GM18511 (cell line): ENCODE data around the gene CDC5L.
"Not testable (repeated sequence)": the region's sequence is repeated elsewhere in the genome, so short reads cannot be mapped to it uniquely, and the experiment has no call there.

Experiments
- ATAC-seq: cut with Tn5 transposase; IDR thresholded peaks from one replicate; pipeline ENCODE4 v1.9.1; 2021; ENCODE audit warnings: mild to moderate bottlenecking, moderate library complexity; ENCODE audit not compliant: unreplicated experiment

The CDC5L gene

DNA sequence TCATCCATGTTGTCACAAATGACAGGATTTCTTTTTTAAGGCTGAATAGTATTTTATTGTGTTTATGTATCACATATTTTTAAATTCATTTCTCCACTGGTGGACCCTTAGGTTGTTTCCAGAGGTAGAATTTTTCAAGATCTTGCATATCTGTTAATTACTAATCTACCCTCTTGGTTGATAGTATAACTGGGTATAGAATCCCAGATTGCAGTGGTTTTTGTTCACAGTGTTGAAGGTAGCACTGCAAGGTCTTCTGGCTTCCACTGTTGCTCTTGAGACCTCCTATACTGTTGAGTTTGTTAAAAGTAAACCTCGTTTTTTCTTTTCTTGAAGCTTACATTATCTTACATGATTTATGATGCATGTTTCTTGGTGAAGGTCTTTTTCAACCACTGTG lies 22.9 kb downstream of the CDC5L start:
- ATAC-seq, result no peak

DNA sequence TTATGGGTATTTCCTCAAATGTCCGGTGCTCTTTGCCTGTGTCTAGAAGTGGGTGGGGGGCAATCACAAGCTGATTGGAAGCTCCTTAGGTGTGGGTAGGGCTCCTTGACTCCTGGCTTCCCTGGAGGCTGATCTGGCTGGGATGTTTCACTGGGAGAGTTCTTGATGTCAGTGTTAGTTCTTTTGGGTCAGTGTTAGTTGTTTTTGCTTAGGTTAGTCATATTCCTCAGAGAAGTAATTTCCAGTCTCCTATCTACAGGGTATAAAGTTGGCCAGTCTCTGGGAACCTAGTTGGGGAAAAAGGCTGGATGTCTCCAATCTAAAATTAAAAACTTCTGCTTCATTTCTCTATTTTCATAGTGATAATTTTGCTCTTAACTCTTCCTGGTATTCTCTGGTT lies 23.6 kb downstream of the CDC5L start:
- ATAC-seq, result no peak

DNA sequence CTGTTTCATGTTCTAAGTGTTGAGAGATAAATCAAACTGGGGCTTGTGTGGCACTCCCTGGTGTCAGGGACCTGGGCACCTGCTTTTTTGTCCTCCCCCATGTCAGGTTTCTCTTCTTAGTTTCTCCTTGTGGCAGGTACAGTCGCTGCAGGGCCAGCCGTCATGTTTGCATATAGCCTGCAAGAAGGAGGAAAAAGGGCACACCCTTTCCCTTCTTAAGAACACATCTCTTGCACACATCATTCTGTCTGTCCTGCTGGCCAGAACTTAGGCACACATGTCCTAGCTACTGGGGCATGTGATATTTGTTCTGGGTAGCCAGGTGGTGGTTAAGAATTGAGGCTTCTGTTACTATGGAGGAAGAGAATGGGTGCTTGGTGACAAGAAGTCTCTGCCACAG lies 27.9 kb downstream of the CDC5L start:
- no peak for ATAC-seq

DNA sequence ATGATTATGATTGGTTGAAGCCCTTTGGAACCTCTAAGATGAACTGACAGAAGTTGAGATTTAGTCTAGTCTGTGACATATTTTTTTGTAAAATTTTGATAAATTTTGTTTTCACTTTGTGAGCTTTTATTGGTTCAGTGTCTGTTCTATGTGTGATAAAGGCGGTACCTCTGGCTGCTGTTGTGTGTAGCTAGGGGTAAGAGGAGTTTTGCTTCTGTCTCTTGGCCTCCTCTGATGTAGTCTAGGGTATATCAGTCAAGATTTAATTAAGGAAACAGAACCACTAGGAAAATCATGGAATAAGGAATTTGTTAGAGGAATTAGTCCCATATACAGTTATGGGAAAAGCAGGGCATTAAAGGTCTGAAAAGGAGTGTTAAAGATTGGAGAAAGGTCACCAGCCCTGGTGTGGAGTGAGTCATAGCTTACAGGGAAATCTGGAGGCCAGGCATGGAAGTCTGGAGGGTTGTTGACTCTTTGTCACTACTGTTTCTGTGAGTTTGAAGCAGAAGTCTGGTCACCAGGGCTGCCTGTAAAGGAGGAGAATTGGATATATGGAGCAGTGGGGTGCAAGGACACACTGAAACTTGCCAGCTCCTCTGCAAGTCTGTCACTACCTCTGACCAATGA lies 28.5 kb downstream of the CDC5L start:
- ATAC-seq, result no peak

DNA sequence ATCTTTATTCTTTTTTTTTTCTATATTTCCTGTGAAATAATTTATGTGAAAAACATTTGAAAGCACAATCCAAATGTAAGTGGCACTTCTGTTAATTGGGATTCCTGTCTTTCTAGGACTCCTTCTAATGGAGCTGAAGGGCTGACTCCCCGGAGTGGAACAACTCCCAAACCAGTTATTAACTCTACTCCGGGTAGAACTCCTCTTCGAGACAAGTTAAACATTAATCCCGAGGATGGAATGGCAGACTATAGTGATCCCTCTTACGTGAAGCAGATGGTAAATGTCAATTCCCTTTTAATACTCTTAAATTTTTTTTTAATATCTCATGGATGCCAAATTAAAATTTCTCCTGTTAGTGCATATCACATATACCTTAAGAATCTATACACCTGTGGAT lies 35.0 kb downstream of the CDC5L start:
- ATAC-seq, result no peak

- ATAC-seq, result no peak
Measured at GRCh38 chr6:44423306-44423705, 35.8 kb downstream of the CDC5L start.

- no peak for ATAC-seq
Measured at GRCh38 chr6:44425951-44426350, 38.4 kb downstream of the CDC5L start.

DNA sequence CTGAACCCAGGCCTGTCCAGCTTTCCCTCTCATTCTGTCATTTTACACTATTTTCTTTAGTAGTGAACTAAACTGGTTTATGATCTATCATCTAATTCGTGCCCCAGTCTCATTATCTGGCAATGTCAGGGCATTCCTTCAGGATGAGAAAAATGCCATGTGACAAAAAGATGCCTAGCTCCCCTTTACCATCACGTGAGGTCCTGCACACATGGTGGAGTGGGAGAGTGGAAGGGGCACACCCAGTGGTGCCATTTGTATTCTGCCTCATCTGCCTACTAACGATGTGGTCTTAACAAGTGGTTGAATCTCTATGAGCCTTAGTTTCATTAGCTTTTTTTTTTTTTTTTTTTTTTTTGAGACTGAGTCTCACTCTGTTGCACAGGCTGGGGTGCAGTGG lies 41.2 kb downstream of the CDC5L start:
- no peak for ATAC-seq

DNA sequence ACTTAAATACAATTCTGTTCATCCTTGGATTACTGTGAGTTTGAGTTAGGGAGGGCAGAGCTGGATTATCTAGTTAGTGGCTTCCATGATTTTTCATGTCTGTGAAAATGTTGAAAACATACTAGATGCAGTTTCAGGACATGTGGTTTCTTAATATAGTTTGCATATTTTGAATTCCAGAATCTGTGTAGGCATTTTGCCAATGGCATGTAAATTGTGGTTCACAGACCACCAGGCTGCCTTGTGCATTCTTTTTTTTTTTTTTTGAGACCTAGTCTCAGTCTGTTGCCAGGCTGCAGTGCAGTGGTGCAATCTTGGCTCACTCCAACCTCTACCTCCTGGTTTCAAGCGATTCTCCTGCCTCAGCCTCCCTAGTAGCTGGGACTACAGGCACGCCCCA lies 42.8 kb downstream of the CDC5L start:
- ATAC-seq, result no peak

DNA sequence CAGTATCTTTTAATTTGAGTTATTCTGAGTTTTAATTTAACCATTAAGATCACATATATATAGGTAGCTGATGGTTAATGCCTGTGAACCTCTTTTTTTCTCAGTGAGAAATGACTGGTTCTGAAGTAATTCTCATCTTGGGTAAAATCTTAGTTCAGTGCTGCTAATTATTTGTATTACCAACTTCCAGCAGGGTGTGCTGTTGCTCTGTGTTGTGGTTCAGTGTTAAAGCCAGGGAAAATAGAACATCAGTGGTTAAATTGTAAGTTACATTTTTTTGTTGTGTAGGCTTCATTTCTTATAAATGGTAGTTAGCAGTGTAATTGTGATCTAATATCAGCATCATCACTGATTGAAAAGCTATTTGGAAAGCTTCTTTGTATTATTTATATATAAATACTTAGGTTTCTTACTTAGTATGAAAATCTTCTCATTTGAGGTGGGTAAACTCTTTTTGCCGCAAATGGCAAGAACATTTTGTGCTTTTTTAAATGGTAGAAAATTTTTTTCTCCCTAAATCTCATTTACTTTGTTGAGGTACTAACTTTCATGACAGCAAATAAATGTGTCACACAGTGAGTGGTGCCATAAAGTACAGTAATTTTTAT lies 43.7 kb downstream of the CDC5L start:
- ATAC-seq, result peak; percentile 68

DNA sequence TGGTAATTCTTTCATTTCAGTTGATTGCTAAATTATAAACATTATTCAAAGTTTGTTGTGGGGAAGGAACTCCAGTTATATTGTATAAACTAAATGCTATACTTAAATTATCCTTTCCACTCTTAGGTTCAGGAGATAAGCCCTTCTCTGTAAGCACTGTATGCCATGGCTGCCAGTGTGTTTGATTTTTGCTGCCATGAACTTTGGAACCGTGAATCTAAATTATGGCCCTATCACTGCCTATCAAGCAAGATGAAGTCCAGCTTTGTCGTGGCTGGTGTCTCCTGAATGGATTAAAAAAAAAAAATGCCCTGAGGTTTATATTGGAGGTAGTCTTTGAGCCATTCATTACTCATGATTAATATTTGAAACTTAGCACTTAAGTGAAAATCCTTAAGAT lies 44.7 kb downstream of the CDC5L start:
- no peak for ATAC-seq

DNA sequence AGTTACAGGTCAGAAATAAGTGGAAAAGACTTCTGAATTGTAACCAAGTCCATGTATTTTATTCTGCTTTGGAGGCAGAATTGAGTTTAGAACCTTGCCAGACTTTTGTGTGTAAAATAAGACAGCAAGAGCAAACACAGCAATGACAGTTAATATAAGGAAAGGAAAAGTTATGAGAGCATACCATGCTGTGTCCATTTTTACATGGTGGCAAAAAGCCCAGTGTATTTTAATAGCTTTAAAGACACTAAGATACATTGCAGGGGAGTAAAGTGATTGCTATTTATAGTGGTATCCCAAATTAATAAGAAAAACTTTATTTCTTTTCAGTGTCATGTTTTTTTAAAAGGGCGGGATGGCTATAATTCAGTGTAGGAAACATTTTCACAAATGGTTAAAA lies 45.2 kb downstream of the CDC5L start:
- no peak for ATAC-seq

- no peak for ATAC-seq
Measured at GRCh38 chr6:44435500-44435899, 48.0 kb downstream of the CDC5L start.

GRCh38 chr6:44438827-44439226 lies 51.3 kb downstream of the CDC5L start:
- ATAC-seq, result no peak

DNA sequence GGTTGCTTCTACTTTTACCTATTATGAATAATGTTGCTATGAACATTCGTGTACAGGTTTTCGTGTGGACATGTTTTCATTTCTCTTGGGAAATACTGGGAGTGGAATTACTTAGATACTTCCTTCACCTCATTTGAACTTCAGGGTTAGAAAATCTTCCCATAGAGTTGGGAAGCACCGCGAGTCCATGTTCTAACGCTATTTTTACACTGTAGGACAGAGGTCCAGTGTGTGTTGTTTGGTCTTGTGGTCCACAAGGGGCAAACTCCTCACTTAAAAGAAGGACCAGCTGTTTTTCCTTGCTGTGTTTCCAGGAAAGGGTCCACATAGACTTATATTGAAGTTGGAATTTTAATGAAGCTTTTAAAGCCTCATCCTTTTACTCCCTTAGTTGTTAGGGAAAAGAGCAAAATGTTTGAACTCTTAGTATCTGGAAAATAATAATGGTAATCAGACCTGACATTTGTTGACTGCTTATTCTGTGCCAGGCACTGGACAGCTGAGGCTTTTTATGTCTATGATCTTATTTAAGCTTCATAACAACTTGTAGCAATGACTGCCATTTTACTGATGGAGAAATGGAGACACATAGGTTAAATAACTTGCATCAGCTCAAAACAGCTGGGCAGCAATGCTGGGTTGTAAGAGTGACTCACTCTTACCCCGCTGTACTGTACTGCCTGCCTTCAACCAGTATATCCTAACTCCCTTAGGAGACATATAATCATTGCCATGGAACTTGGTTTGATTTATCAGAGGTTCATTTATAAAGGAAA lies 52.0 kb downstream of the CDC5L start:
- no peak for ATAC-seq

DNA sequence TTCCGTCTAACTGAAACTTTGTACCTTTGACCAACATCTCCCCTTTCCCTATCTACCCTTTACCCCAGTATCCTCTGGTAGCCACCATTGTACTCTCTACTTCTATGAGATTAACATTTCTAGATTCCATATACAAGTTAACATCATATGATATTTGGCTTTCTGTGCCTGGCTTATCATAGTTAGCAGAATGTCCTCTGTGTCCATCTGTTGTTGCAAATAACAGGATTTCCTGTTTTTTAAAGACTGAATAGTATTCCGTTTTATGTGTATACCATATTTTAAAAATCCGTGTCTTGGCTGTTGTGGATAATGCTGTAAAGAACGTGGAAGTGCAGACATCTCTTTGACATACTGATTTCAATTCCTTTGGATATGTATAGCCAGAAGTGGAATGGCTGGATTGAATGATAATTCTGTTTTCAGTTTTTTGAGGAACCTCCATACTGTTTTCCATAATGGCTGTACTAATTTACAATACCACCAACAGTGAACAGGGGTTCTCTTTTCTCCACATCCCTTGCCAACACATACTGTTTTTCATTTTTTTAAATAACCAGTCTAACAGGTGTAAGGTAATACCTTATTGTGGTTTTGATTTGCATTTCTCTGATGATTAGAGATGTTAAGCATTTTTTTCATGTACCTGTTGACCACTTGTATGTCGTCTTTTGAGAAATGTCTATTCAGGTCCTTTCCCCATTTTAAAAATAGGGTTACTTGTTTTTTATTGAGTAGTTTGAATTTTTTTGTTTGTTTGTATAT lies 53.8 kb downstream of the CDC5L start:
- no peak for ATAC-seq

DNA sequence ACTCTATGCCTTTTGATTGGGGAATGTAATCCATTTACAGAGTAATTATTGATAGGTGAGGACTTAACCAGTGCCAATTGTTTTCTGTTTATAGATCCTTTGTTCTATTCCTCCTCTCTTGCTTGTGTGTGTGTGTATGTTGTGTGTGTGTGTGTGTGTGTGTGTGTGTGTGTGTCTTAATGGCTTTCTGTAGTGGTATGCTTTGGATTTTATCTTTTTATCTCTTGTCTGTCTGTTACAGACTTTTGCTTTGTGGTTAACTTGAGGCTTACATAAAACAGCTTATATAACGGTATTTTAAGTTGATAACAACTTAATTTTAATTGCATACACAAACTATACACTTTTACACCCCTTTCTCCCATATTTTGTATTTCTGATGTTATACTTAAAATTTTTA lies 54.7 kb downstream of the CDC5L start:
- ATAC-seq, result no peak

DNA sequence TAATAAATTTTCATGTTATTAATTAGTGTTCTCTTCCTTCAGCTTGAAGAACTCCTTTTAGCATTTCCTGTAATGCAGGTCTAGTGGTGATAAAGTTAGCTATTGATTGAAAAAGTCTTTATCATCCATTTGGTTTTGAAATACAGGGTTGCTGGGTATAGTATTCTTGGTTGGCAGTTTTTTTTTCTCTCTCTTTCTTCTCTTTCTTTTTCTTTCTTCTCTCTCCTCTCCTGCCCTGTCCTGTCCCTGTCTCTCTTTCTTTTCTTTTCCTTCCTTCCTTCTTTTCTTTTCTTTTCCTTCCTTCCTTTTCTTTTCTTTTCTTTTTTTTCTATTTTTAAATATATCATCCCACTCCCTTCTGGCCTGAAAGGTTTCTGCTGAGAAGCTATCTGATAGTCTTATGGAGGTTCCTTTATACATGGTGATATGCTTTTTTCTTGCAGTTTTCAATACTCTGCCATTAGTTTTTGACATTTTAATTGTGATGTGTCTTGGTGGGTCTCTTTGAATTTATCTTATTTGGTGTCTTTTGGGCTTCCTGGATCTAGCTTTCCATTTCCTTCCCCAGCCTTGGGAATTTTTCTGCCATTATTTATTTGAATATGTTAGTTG lies 55.4 kb downstream of the CDC5L start:
- no peak for ATAC-seq

GRCh38 chr6:44444853-44445252 lies 57.3 kb downstream of the CDC5L start:
- ATAC-seq, result no peak

- ATAC-seq, result no peak
Measured at GRCh38 chr6:44446626-44447300, 59.3 kb downstream of the CDC5L start.

- not testable (repeated sequence) for ATAC-seq
Measured at GRCh38 chr6:44449181-44449580, 61.7 kb downstream of the CDC5L start.
